Colonic mucosa (tissue), 4 donors: Measurements from ENCODE around the gene PPP2CA. TPM values are rescaled to one million over a fixed set of nuclear protein-coding genes. Genes with fewer than 3 reads are reported as not detected.

Experiments used
- DNase-seq: peaks from one replicate; pipeline ENCODE4 v3.0.0-alpha.2; 2020
- H3K27ac ChIP-seq: fragments of 200-600 bp; one replicate; pipeline ENCODE4 v1.8.0; 2021
- H3K27me3 ChIP-seq: fragments of 200-600 bp; one replicate; pipeline ENCODE4 v1.8.0; 2021
- H3K36me3 ChIP-seq: fragments of 200-600 bp; one replicate; pipeline ENCODE4 v1.8.0; 2021
- H3K4me1 ChIP-seq: fragments of 200-600 bp; one replicate; pipeline ENCODE4 v1.8.0; 2021; ENCODE audit warnings: mild to moderate bottlenecking
- H3K4me3 ChIP-seq: fragments of 200-600 bp; one replicate; pipeline ENCODE4 v1.8.0; 2021
- H3K9ac ChIP-seq, 2 donors: one replicate each; pipeline ENCODE4 v1.7.0; 2013; ENCODE audit warnings: control low read depth in 2 of 2, low read depth in 2 of 2, low read length in 2 of 2
- H3K9me3 ChIP-seq: fragments of 200-600 bp; one replicate; pipeline ENCODE4 v1.8.0; 2021
- intact Hi-C: fragments of 100-400 bp; cut with DNase I; formaldehyde crosslinking; loops from one replicate; pipeline ENCODE4 v1.14.1; 2022
- total RNA-seq, 2 donors: library from RNA; stranded (reverse); fragmentation: NEBNext Ultra II Directional in 1 of 2; extraction: Animal tissue kit (Norgen Biotek cat#: 25700) in 1 of 2; gene quantifications; one replicate each; pipeline ENCODE4 v1.2.1, GENCODE V29; 2021
- TF ChIP-seq, protein P1 (sequence below): fragments of 200-600 bp; IDR thresholded peaks from one replicate; pipeline ENCODE4 v1.8.0; 2022; ENCODE audit warnings: antibody characterized with exemption, mild to moderate bottlenecking
- donor health status: healthy.
- donor health status: DM: no; HTN: no; CAD: no.
- donor health status: DM: no; HTN: no; CAD: no.

PPP2CA gene
- total RNA-seq, result 100 to 1,000 TPM; 147 to 150 TPM

- peak within 1 kb of the TSS; percentile 97 to 100 for H3K9ac ChIP-seq
- no peaks in the 10 kb centered on the region for H3K36me3 ChIP-seq
- TF ChIP-seq, protein P1, sequence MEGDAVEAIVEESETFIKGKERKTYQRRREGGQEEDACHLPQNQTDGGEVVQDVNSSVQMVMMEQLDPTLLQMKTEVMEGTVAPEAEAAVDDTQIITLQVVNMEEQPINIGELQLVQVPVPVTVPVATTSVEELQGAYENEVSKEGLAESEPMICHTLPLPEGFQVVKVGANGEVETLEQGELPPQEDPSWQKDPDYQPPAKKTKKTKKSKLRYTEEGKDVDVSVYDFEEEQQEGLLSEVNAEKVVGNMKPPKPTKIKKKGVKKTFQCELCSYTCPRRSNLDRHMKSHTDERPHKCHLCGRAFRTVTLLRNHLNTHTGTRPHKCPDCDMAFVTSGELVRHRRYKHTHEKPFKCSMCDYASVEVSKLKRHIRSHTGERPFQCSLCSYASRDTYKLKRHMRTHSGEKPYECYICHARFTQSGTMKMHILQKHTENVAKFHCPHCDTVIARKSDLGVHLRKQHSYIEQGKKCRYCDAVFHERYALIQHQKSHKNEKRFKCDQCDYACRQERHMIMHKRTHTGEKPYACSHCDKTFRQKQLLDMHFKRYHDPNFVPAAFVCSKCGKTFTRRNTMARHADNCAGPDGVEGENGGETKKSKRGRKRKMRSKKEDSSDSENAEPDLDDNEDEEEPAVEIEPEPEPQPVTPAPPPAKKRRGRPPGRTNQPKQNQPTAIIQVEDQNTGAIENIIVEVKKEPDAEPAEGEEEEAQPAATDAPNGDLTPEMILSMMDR, result no peak
- peak within 1 kb of the TSS; percentile 100 for H3K27ac ChIP-seq
- H3K27me3 ChIP-seq, result no peaks in the 10 kb centered on the region
- peak within 1 kb of the TSS; percentile 80 for H3K4me3 ChIP-seq
- intact Hi-C loops, result loop anchor here (5.0 kb wide), 1 partner anchor 44 kb away; no protein-coding TSS in a partner anchor
- no peaks in the 10 kb centered on the region for H3K9me3 ChIP-seq
- H3K4me1 ChIP-seq, result peaks cover 20% of the 10 kb centered on the region
- DNase-seq, result peak; percentile 99
Observed at GRCh38 chr5:134225780-134226440, at the start of gene PPP2CA. TSS of gene PPP2CA (minus strand) at chr5:134226073. CDS start at chr5:134225861, 212 bp downstream.

- Histone ChIP-seq H3K27ac (no peak overlapping the region), H3K4me3 (no peak overlapping the region), H3K27me3 (no peaks in the 10 kb centered on the region), H3K9ac (no peak overlapping the region), H3K4me1 (no peaks in the 10 kb centered on the region), H3K36me3 (no peaks in the 10 kb centered on the region), H3K9me3 (no peaks in the 10 kb centered on the region)
- no peak for DNase-seq
- TF ChIP-seq, protein P1, result no peak
- intact Hi-C loops, result no loop called here
Observed at GRCh38 chr5:134273642-134274395, 47.9 kb upstream of the PPP2CA start.

GRCh38 chr5:134271059-134271458 is 45.2 kb upstream of the PPP2CA start:
- TF ChIP-seq, protein P1, result no peak
- H3K9ac ChIP-seq, result no peak overlapping the region
- H3K4me1 ChIP-seq, result no peaks in the 10 kb centered on the region
- intact Hi-C loops, result no loop called here
- H3K36me3 ChIP-seq, result no peaks in the 10 kb centered on the region
- no peaks in the 10 kb centered on the region for H3K27me3 ChIP-seq
- H3K9me3 ChIP-seq, result no peaks in the 10 kb centered on the region
- no peak overlapping the region for H3K27ac ChIP-seq
- H3K4me3 ChIP-seq, result no peak overlapping the region
- no peak for DNase-seq

DNA sequence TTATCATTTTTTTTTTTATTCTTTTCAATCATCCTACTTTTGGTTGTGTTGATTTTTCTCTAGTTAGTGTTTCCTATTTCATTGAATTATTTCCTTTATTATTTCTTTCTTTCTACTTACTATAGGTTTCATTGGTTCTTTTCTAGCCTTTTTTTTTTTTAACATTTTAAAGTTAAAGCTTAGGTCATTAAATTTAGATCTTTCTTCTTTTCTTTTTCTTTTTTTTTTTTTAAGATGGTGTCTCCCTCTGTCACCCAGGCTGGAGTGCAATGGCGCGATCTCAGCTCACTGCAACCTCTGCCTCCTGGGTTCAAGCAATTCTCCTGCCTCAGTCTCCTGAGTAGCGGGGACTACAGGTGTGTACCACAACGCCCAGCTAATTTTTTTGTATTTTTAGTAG is 43.0 kb upstream of the PPP2CA start:
- intact Hi-C loops, result no loop called here
- DNase-seq, result no peak
- Histone ChIP-seq H3K27ac (no peak overlapping the region), H3K4me3 (no peak overlapping the region), H3K9me3 (no peaks in the 10 kb centered on the region), H3K36me3 (no peaks in the 10 kb centered on the region), H3K4me1 (no peaks in the 10 kb centered on the region), H3K27me3 (no peaks in the 10 kb centered on the region), H3K9ac (no peak overlapping the region)
- TF ChIP-seq, protein P1, result no peak

- H3K27ac ChIP-seq, result no peak overlapping the region
- H3K27me3 ChIP-seq, result no peaks in the 10 kb centered on the region
- no peak for DNase-seq
- TF ChIP-seq, protein P1, result no peak
- H3K4me3 ChIP-seq, result no peak overlapping the region
- H3K9ac ChIP-seq, result no peak overlapping the region
- H3K36me3 ChIP-seq, result no peaks in the 10 kb centered on the region
- H3K4me1 ChIP-seq, result no peaks in the 10 kb centered on the region
- intact Hi-C loops, result no loop called here
- no peaks in the 10 kb centered on the region for H3K9me3 ChIP-seq
Observed at GRCh38 chr5:134268019-134268601, 42.2 kb upstream of the PPP2CA start.
